Glomerular endothelial cell (primary cell): ENCODE results near the gene GSG1L. TPM values are rescaled to one million over a fixed set of nuclear protein-coding genes. Genes with fewer than 3 reads are reported as not detected.
"Not testable (repeated sequence)": the region's sequence is repeated elsewhere in the genome, so short reads cannot be mapped to it uniquely, and the experiment has no call there.

ENCODE experiments used
- DNase-seq: peaks from one replicate; pipeline ENCODE4 v3.0.0-alpha.2; 2011; ENCODE audit warnings: low read depth, low spot score; ENCODE audit errors: extremely low read depth
- total RNA-seq: library from RNA; depleted of rRNA; stranded (reverse); fragments of >200 nt; gene quantifications from 2 replicates; pipeline ENCODE4 v1.2.3, GENCODE V29; 2015

Gene GSG1L
- total RNA-seq, 1 donor from 2014 or later = not detected

- no peak for DNase-seq
Observed at GRCh38 chr16:27960619-27961295, 102.8 kb downstream of the GSG1L start.

- DNase-seq = no peak
Observed at GRCh38 chr16:27959914-27960313, 103.6 kb downstream of the GSG1L start.

- DNase-seq = no peak
Observed at GRCh38 chr16:27954191-27954590, 109.3 kb downstream of the GSG1L start.

- DNase-seq = no peak
Observed at GRCh38 chr16:27952811-27953210, 110.7 kb downstream of the GSG1L start.

GRCh38 chr16:27951489-27952120, 111.9 kb downstream of the GSG1L start:
- no peak for DNase-seq

- no peak for DNase-seq
Observed at GRCh38 chr16:27950206-27950887, 113.2 kb downstream of the GSG1L start.

GRCh38 chr16:27947696-27948095, 115.8 kb downstream of the GSG1L start:
- no peak for DNase-seq

- DNase-seq = no peak
Observed at GRCh38 chr16:27945233-27945973, 118.1 kb downstream of the GSG1L start.

GRCh38 chr16:27943766-27944165, 119.7 kb downstream of the GSG1L start:
- DNase-seq = no peak

- DNase-seq = not testable (repeated sequence)
Observed at GRCh38 chr16:27942071-27942470, 121.4 kb downstream of the GSG1L start.

- no peak for DNase-seq
Observed at GRCh38 chr16:27935076-27935475, 128.4 kb downstream of the GSG1L start.

- no peak for DNase-seq
Observed at GRCh38 chr16:27932542-27933135, 130.9 kb downstream of the GSG1L start.

GRCh38 chr16:27929818-27930217, 133.7 kb downstream of the GSG1L start:
- DNase-seq = no peak

- no peak for DNase-seq
Observed at GRCh38 chr16:27928542-27928941, 135.0 kb downstream of the GSG1L start.

GRCh38 chr16:27927266-27927901, 136.1 kb downstream of the GSG1L start:
- no peak for DNase-seq

- DNase-seq = no peak
Observed at GRCh38 chr16:27925612-27926011, 137.9 kb downstream of the GSG1L start.

- DNase-seq = no peak
Observed at GRCh38 chr16:27924411-27925118, 138.9 kb downstream of the GSG1L start.

- no peak for DNase-seq
Observed at GRCh38 chr16:27923751-27924150, 139.8 kb downstream of the GSG1L start.

- no peak for DNase-seq
Observed at GRCh38 chr16:27922433-27922832, 141.1 kb downstream of the GSG1L start.

GRCh38 chr16:27921134-27921533, 142.4 kb downstream of the GSG1L start:
- DNase-seq = no peak
